Calu3 (cell line): ENCODE results near the gene SRGAP3. TPM values are rescaled to one million over a fixed set of nuclear protein-coding genes. Genes with fewer than 3 reads are reported as not detected.

Experiments
- BruUV-seq: library from RNA; stranded (reverse); fragments of 400-500 nt; replicated peaks from 2 replicates; lab custom pipeline; 2021; lab: Mats Ljungman, UMichigan
- CTCF ChIA-PET: fragments of 300-600 bp; sonication (Branson Sonifier 250); formaldehyde crosslinking; loops from one replicate; lab custom pipeline; 2022; ENCODE audit warnings: antibody characterized with exemption; lab: Charles Lee
- DNase-seq: peaks from one replicate; pipeline ENCODE4 v3.0.0; 2022
- H3K27ac Mint-ChIP-seq: one replicate; pipeline ENCODE4 v1.8.0; 2022; ENCODE audit warnings: mixed read lengths; ENCODE audit not compliant: unreplicated experiment
- H3K27me3 Mint-ChIP-seq: one replicate; pipeline ENCODE4 v1.8.0; 2022; ENCODE audit warnings: mixed read lengths; ENCODE audit not compliant: unreplicated experiment
- H3K36me3 Mint-ChIP-seq: one replicate; pipeline ENCODE4 v1.8.0; 2022; ENCODE audit warnings: mild to moderate bottlenecking, moderate library complexity, mixed read lengths; ENCODE audit not compliant: insufficient read depth, unreplicated experiment
- H3K4me1 Mint-ChIP-seq: one replicate; pipeline ENCODE4 v1.8.0; 2022; ENCODE audit warnings: mild to moderate bottlenecking, low read depth, mixed read lengths; ENCODE audit not compliant: unreplicated experiment
- H3K4me3 Mint-ChIP-seq: one replicate; pipeline ENCODE4 v1.8.0; 2022; ENCODE audit warnings: mild to moderate bottlenecking, low read depth, moderate library complexity, mixed read lengths; ENCODE audit not compliant: unreplicated experiment
- H3K9me3 Mint-ChIP-seq: one replicate; pipeline ENCODE4 v1.8.0; 2022; ENCODE audit warnings: low read depth, mixed read lengths; ENCODE audit not compliant: unreplicated experiment
- CTCF ChIP-seq: fragments of 200-600 bp; IDR thresholded peaks from one replicate; pipeline ENCODE4 v1.8.0; 2022; ENCODE audit warnings: antibody characterized with exemption; ENCODE audit not compliant: unreplicated experiment
- intact Hi-C: fragments of 100-400 bp; cut with micrococcal nuclease; formaldehyde crosslinking; loops from one replicate; pipeline ENCODE4 v1.10.0; 2022; ENCODE audit not compliant: unreplicated experiment
- total RNA-seq: library from RNA; stranded (reverse); gene quantifications from 2 replicates; pipeline ENCODE4 v1.2.3, GENCODE V29; 2022

SRGAP3 gene
- total RNA-seq, 1 experiment from 2014 or later = 8.2 TPM

- H3K36me3 Mint-ChIP-seq = no peaks in the 10 kb centered on the region
- no peak overlapping the region for H3K4me3 Mint-ChIP-seq
- H3K4me1 Mint-ChIP-seq = no peaks in the 10 kb centered on the region
- no peak overlapping the region for H3K27ac Mint-ChIP-seq
- CTCF ChIA-PET = no interaction called here
- TF ChIP-seq CTCF = no peak
- no TSS peak for BruUV-seq
- no peak for DNase-seq
- intact Hi-C loops = no loop called here
- peaks cover 29% of the 10 kb centered on the region for H3K27me3 Mint-ChIP-seq
- H3K9me3 Mint-ChIP-seq = no peaks in the 10 kb centered on the region
Measured at GRCh38 chr3:9105421-9105820, 144.0 kb downstream of the SRGAP3 start.

GRCh38 chr3:9104121-9104520 lies 145.3 kb downstream of the SRGAP3 start:
- no peak for TF ChIP-seq CTCF
- BruUV-seq = no TSS peak
- no peaks in the 10 kb centered on the region for H3K36me3 Mint-ChIP-seq
- H3K9me3 Mint-ChIP-seq = no peaks in the 10 kb centered on the region
- H3K4me3 Mint-ChIP-seq = no peak overlapping the region
- CTCF ChIA-PET = no interaction called here
- intact Hi-C loops = no loop called here
- no peak for DNase-seq
- no peak overlapping the region for H3K27ac Mint-ChIP-seq
- no peaks in the 10 kb centered on the region for H3K4me1 Mint-ChIP-seq
- H3K27me3 Mint-ChIP-seq = peaks cover 34% of the 10 kb centered on the region

- TF ChIP-seq CTCF = no peak
- Mint-ChIP-seq H3K4me1 (no peaks in the 10 kb centered on the region), H3K36me3 (no peaks in the 10 kb centered on the region), H3K9me3 (no peaks in the 10 kb centered on the region), H3K27me3 (peaks cover 17% of the 10 kb centered on the region), H3K4me3 (no peak overlapping the region), H3K27ac (no peak overlapping the region)
- CTCF ChIA-PET = interaction anchor here (0.9 kb wide), 1 partner anchor 202 kb away, joined by 3 read pairs; no protein-coding TSS in a partner anchor
- no peak for DNase-seq
- BruUV-seq = no TSS peak
- intact Hi-C loops = no loop called here
Measured at GRCh38 chr3:9102240-9102981, 147.0 kb downstream of the SRGAP3 start.

GRCh38 chr3:9101286-9101685 lies 148.2 kb downstream of the SRGAP3 start:
- Mint-ChIP-seq H3K27me3 (peaks cover 14% of the 10 kb centered on the region), H3K4me1 (no peaks in the 10 kb centered on the region), H3K27ac (no peak overlapping the region), H3K4me3 (no peak overlapping the region), H3K36me3 (no peaks in the 10 kb centered on the region), H3K9me3 (no peaks in the 10 kb centered on the region)
- no TSS peak for BruUV-seq
- intact Hi-C loops = no loop called here
- DNase-seq = no peak
- no peak for TF ChIP-seq CTCF
- CTCF ChIA-PET = no interaction called here
